Colonic mucosa (tissue), 4 donors: Measurements from ENCODE around the gene FOSL2. TPM values are rescaled to one million over a fixed set of nuclear protein-coding genes. Genes with fewer than 3 reads are reported as not detected.
A peak's percentile ranks its signal among the peaks of the same experiment; 100 is the strongest.

ENCODE experiments used
- DNase-seq: peaks from one replicate; pipeline ENCODE4 v3.0.0-alpha.2; 2020
- H3K27ac ChIP-seq: fragments of 200-600 bp; one replicate; pipeline ENCODE4 v1.8.0; 2021
- H3K27me3 ChIP-seq: fragments of 200-600 bp; one replicate; pipeline ENCODE4 v1.8.0; 2021
- H3K36me3 ChIP-seq: fragments of 200-600 bp; one replicate; pipeline ENCODE4 v1.8.0; 2021
- H3K4me1 ChIP-seq: fragments of 200-600 bp; one replicate; pipeline ENCODE4 v1.8.0; 2021; ENCODE audit warnings: mild to moderate bottlenecking
- H3K4me3 ChIP-seq: fragments of 200-600 bp; one replicate; pipeline ENCODE4 v1.8.0; 2021
- H3K9ac ChIP-seq, 2 donors: one replicate each; pipeline ENCODE4 v1.7.0; 2013; ENCODE audit warnings: control low read depth in 2 of 2, low read depth in 2 of 2, low read length in 2 of 2
- H3K9me3 ChIP-seq: fragments of 200-600 bp; one replicate; pipeline ENCODE4 v1.8.0; 2021
- intact Hi-C: fragments of 100-400 bp; cut with DNase I; formaldehyde crosslinking; loops from one replicate; pipeline ENCODE4 v1.14.1; 2022
- total RNA-seq, 2 donors: library from RNA; stranded (reverse); fragmentation: NEBNext Ultra II Directional in 1 of 2; extraction: Animal tissue kit (Norgen Biotek cat#: 25700) in 1 of 2; gene quantifications; one replicate each; pipeline ENCODE4 v1.2.1, GENCODE V29; 2021
- TF ChIP-seq, protein P1 (sequence below): fragments of 200-600 bp; IDR thresholded peaks from one replicate; pipeline ENCODE4 v1.8.0; 2022; ENCODE audit warnings: antibody characterized with exemption, mild to moderate bottlenecking
- donor health status: healthy.
- donor health status: DM: no; HTN: no; CAD: no.
- donor health status: DM: no; HTN: no; CAD: no.

FOSL2 gene
- total RNA-seq, 2 donors from 2014 or later = 74.2 to 142 TPM

DNA sequence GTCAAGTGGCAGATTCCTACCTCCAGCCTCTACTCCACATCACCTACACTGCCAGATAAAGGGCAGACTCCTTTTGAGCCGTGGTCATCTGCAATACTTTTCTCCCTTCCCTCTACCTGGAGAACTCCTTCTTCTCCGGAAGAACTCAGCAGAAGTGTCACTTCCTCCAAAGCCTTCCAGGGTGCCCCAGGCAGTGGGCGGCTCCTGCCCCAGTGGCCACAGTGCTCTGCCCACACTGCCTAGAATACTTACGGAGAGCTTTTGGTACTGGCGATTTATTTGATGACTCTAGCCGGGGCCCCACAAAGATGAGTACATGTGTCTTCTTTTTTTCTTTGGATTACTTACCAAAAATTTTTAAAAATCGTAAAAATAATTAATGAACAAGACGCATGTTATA is 39.7 kb downstream of the FOSL2 start:
- H3K27me3 ChIP-seq = no peaks in the 10 kb centered on the region
- intact Hi-C loops = no loop called here
- H3K4me3 ChIP-seq = no peak overlapping the region
- peaks cover 4% of the 10 kb centered on the region for H3K4me1 ChIP-seq
- TF ChIP-seq, protein P1, sequence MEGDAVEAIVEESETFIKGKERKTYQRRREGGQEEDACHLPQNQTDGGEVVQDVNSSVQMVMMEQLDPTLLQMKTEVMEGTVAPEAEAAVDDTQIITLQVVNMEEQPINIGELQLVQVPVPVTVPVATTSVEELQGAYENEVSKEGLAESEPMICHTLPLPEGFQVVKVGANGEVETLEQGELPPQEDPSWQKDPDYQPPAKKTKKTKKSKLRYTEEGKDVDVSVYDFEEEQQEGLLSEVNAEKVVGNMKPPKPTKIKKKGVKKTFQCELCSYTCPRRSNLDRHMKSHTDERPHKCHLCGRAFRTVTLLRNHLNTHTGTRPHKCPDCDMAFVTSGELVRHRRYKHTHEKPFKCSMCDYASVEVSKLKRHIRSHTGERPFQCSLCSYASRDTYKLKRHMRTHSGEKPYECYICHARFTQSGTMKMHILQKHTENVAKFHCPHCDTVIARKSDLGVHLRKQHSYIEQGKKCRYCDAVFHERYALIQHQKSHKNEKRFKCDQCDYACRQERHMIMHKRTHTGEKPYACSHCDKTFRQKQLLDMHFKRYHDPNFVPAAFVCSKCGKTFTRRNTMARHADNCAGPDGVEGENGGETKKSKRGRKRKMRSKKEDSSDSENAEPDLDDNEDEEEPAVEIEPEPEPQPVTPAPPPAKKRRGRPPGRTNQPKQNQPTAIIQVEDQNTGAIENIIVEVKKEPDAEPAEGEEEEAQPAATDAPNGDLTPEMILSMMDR = no peak
- no peak for DNase-seq
- H3K27ac ChIP-seq = no peak overlapping the region
- no peaks in the 10 kb centered on the region for H3K9me3 ChIP-seq
- no peaks in the 10 kb centered on the region for H3K36me3 ChIP-seq
- H3K9ac ChIP-seq = no peak overlapping the region

- DNase-seq = no peak
- Histone ChIP-seq H3K4me1 (peaks cover 4% of the 10 kb centered on the region), H3K9ac (no peak overlapping the region), H3K4me3 (no peak overlapping the region), H3K27ac (no peak overlapping the region), H3K36me3 (no peaks in the 10 kb centered on the region), H3K27me3 (no peaks in the 10 kb centered on the region), H3K9me3 (no peaks in the 10 kb centered on the region)
- intact Hi-C loops = no loop called here
- TF ChIP-seq, protein P1 = no peak
These were observed 40.6 kb downstream of the FOSL2 start for GRCh38 chr2:28433215-28433614.

GRCh38 chr2:28433935-28434599 is 41.4 kb downstream of the FOSL2 start:
- intact Hi-C loops = no loop called here
- TF ChIP-seq, protein P1 = no peak
- Histone ChIP-seq H3K4me3 (no peak overlapping the region), H3K36me3 (no peaks in the 10 kb centered on the region), H3K9me3 (no peaks in the 10 kb centered on the region), H3K4me1 (peaks cover 4% of the 10 kb centered on the region), H3K9ac (no peak overlapping the region), H3K27me3 (no peaks in the 10 kb centered on the region), H3K27ac (peak overlapping the region; percentile 90)
- no peak for DNase-seq

DNA sequence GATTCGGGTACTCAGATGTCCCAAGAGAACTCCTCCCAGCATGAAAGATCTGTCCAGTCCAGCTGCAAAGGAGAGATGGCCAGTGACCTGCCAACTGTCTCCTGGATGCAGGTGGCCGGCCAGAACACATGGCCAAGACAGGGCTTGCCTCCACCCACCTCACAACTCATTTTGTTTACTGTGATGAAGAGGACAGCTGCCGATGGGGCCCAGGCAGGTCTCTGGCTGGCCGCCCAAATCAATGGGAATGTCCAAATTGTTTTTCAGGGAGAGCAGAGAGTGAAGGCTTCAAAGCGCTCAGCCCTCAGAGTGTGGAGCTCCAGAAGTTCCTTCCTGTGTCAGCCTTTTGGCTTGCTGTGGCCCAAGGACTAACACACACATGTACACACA is 41.9 kb downstream of the FOSL2 start:
- Histone ChIP-seq H3K9me3 (no peaks in the 10 kb centered on the region), H3K27me3 (no peaks in the 10 kb centered on the region), H3K9ac (peak overlapping the region in 1 of 2 donors; percentile 80), H3K4me1 (peaks cover 4% of the 10 kb centered on the region), H3K36me3 (no peaks in the 10 kb centered on the region), H3K4me3 (no peak overlapping the region), H3K27ac (peak overlapping the region; percentile 90)
- DNase-seq = no peak
- TF ChIP-seq, protein P1 = no peak
- intact Hi-C loops = no loop called here

GRCh38 chr2:28435241-28435640 is 42.6 kb downstream of the FOSL2 start:
- Histone ChIP-seq H3K4me3 (no peak overlapping the region), H3K9ac (peak overlapping the region in 1 of 2 donors; percentile 80), H3K9me3 (no peaks in the 10 kb centered on the region), H3K27ac (peak overlapping the region; percentile 90), H3K36me3 (no peaks in the 10 kb centered on the region), H3K4me1 (peaks cover 4% of the 10 kb centered on the region), H3K27me3 (no peaks in the 10 kb centered on the region)
- TF ChIP-seq, protein P1 = no peak
- intact Hi-C loops = no loop called here
- DNase-seq = no peak
